ENCODE results near the gene SVIL.

- TF ChIP-seq CTCF (conservative IDR thresholded peaks at IDR 0.05) (no peak), EZH2 (IDR thresholded peaks at IDR 0.05; ENCODE audit: low read depth) (no peak)
These were observed 120.5 kb downstream of the SVIL start for GRCh38 chr10:29514306-29514705.
